Keratinocyte (primary cell): ENCODE data around the gene SOS1. TPM values are rescaled to one million over a fixed set of nuclear protein-coding genes. Genes with fewer than 3 reads are reported as not detected.
"Not testable (repeated sequence)": the region's sequence is repeated elsewhere in the genome, so short reads cannot be mapped to it uniquely, and the experiment has no call there.

ENCODE experiments used
- DNase-seq: peaks from one replicate; pipeline ENCODE4 v3.0.0-alpha.2; 2011; ENCODE audit warnings: low read depth, missing footprints, low spot score
- FAIRE-seq: peaks from 2 replicates; lab custom pipeline; 2011; peaks lifted over from hg19 to GRCh38; lab: Jason Lieb, UNC
- H2AFZ ChIP-seq: 2 replicates; pipeline ENCODE4 v1.6.0; 2012; ENCODE audit warnings: low read length, control low read depth, inconsistent platforms; ENCODE audit not compliant: control insufficient read depth
- H3K27ac ChIP-seq: 2 replicates; pipeline ENCODE4 v1.5.1; 2011; ENCODE audit warnings: low read length; ENCODE audit not compliant: control insufficient read depth, insufficient read depth
- H3K27me3 ChIP-seq: 3 replicates; pipeline ENCODE4 v1.6.0; 2011; ENCODE audit warnings: low read length; ENCODE audit not compliant: control insufficient read depth, insufficient read depth; ENCODE audit errors: extremely low read depth
- H3K36me3 ChIP-seq, 2 experiments: 2 replicates in 1 of 2; 3 replicates in 1 of 2; pipeline ENCODE4 v1.5.1; 2011; ENCODE audit warnings: low read length in 2 of 2, mild to moderate bottlenecking in 1 of 2; ENCODE audit not compliant: control insufficient read depth in 2 of 2, insufficient read depth in 2 of 2; ENCODE audit errors: extremely low read depth in 1 of 2
- H3K4me1 ChIP-seq: 3 replicates; pipeline ENCODE4 v1.5.1; 2011; ENCODE audit warnings: low read length; ENCODE audit not compliant: control insufficient read depth, insufficient read depth; ENCODE audit errors: extremely low read depth
- H3K4me2 ChIP-seq: 3 replicates; pipeline ENCODE4 v1.6.0; 2011; ENCODE audit warnings: low read depth, low read length; ENCODE audit not compliant: control insufficient read depth, insufficient read depth; ENCODE audit errors: extremely low read depth
- H3K4me3 ChIP-seq, 3 experiments: fragments of 200-600 bp in 1 of 3; sonication (generic) in 1 of 3; 2 replicates in 2 of 3; 3 replicates in 1 of 3; pipeline ENCODE4 v1.5.1; 2011 to 2016; ENCODE audit warnings: low read length in 3 of 3, mild to moderate bottlenecking in 3 of 3, control low read depth in 2 of 3, inconsistent platforms in 1 of 3, low read depth in 1 of 3, mixed read lengths in 1 of 3, mixed run types in 1 of 3, moderate library complexity in 1 of 3; ENCODE audit not compliant: control insufficient read depth in 2 of 3, insufficient read depth in 2 of 3; ENCODE audit errors: extremely low read depth in 1 of 3
- H3K79me2 ChIP-seq: 2 replicates; pipeline ENCODE4 v1.6.0; 2012; ENCODE audit warnings: low read length; ENCODE audit not compliant: control insufficient read depth, insufficient read depth
- H3K9ac ChIP-seq: 3 replicates; pipeline ENCODE4 v1.6.0; 2011; ENCODE audit warnings: low read length; ENCODE audit not compliant: control insufficient read depth, insufficient read depth; ENCODE audit errors: extremely low read depth
- H3K9me1 ChIP-seq: 3 replicates; pipeline ENCODE4 v1.6.0; 2011; ENCODE audit warnings: low read length; ENCODE audit not compliant: control insufficient read depth, insufficient read depth; ENCODE audit errors: extremely low read depth
- H3K9me3 ChIP-seq: 2 replicates; pipeline ENCODE4 v1.5.1; 2012; ENCODE audit warnings: low read depth, low read length; ENCODE audit not compliant: control insufficient read depth
- H4K20me1 ChIP-seq: 3 replicates; pipeline ENCODE4 v1.6.0; 2011; ENCODE audit warnings: low read length; ENCODE audit not compliant: control insufficient read depth, insufficient read depth; ENCODE audit errors: extremely low read depth
- CTCF ChIP-seq, 3 experiments: IDR thresholded peaks in 1 of 3; conservative IDR thresholded peaks in 1 of 3; optimal IDR thresholded peaks in 1 of 3; 2 replicates in 2 of 3; 3 replicates in 1 of 3; pipeline versions ENCODE3 to v1.5.1; 2011; ENCODE audit warnings: low read length in 3 of 3, mild to moderate bottlenecking in 3 of 3, moderate library complexity in 2 of 3, control low read depth in 1 of 3, inconsistent platforms in 1 of 3; ENCODE audit not compliant: insufficient read depth in 2 of 3; ENCODE audit errors: extremely low read depth in 1 of 3
- EZH2 ChIP-seq: IDR thresholded peaks from one replicate; pipeline ENCODE4 v1.6.1; 2012; ENCODE audit warnings: inconsistent platforms, mild to moderate bottlenecking, low read length, moderate library complexity
- dilution Hi-C: fragments of 300-500 bp; cut with MboI; formaldehyde crosslinking; loops from one replicate; pipeline ENCODE4 v1.7.0; 2020; ENCODE audit warnings: low sequenced_read_pairs; ENCODE audit not compliant: extremely low pct_ligation_motif_present
- polyA plus RNA-seq, 5 experiments: library from polyadenylated mRNA; depleted of rRNA in 3 of 5; stranded (reverse) in 3 of 5; stranded (forward) in 1 of 5; unstranded in 1 of 5; fragments of >200 nt; gene quantifications; 1 replicate in 1 of 5; 2 replicates in 3 of 5; 3 replicates in 1 of 5; pipeline versions ENCODE4 v1.2.1 to v1.2.3, GENCODE V29; 2011 to 2012; ENCODE audit warnings: missing spikeins in 2 of 5, low read depth in 1 of 5, low replicate concordance in 1 of 5

The SOS1 gene
- polyA plus RNA-seq, 1 donor (not counting 4 experiments of a cell fraction or from before 2014, with no cell fraction given): 21.5 TPM

GRCh38 chr2:39141334-39142271 is 20.8 kb upstream of the SOS1 start:
- Histone ChIP-seq H3K4me1 (peaks cover 12% of the 10 kb centered on the region), H3K9ac (no peak overlapping the region), H3K79me2 (no peaks in the 10 kb centered on the region), H3K4me3 (no peak overlapping the region), H3K27me3 (no peaks in the 10 kb centered on the region), H3K27ac (no peak overlapping the region), H3K36me3 (no peaks in the 10 kb centered on the region), H2AFZ (no peak overlapping the region), H3K4me2 (no peak overlapping the region), H3K9me1 (no peaks in the 10 kb centered on the region), H4K20me1 (no peaks in the 10 kb centered on the region), H3K9me3 (no peaks in the 10 kb centered on the region)
- no peak for TF ChIP-seq CTCF (optimal IDR thresholded peaks at IDR 0.05 in 1 of 3, IDR thresholded peaks at IDR 0.05 in 1 of 3, conservative IDR thresholded peaks at IDR 0.05 in 1 of 3; ENCODE audit: extremely low read depth in 1 of 3, insufficient read depth in 2 of 3, low read length in 3 of 3)
- TF ChIP-seq EZH2: no peak
- DNase-seq (no peak), FAIRE-seq (no peak)
- dilution Hi-C loops: no loop called here

GRCh38 chr2:39140948-39141333 is 20.1 kb upstream of the SOS1 start:
- H3K9me1 ChIP-seq, H3K79me2 ChIP-seq, H3K27ac ChIP-seq, FAIRE-seq, H3K9me3 ChIP-seq, H4K20me1 ChIP-seq, H3K27me3 ChIP-seq, H3K4me2 ChIP-seq, dilution Hi-C loops, H2AFZ ChIP-seq, H3K4me3 ChIP-seq, DNase-seq, H3K36me3 ChIP-seq, H3K9ac ChIP-seq: not testable (repeated sequence)
- H3K4me1 ChIP-seq: peaks cover 12% of the 10 kb centered on the region
